HepG2 (cell line): Measurements from ENCODE around the gene COA5. TPM values are rescaled to one million over a fixed set of nuclear protein-coding genes. Genes with fewer than 3 reads are reported as not detected.
A peak's percentile ranks its signal among the peaks of the same experiment; 100 is the strongest.

ENCODE experiments used
- ATAC-seq: fragments of 200-7000 bp; cut with Tn5 transposase; 3 replicates; pipeline ENCODE4 v1.9.1; 2020; ENCODE audit warnings: mild to moderate bottlenecking, moderate library complexity
- BruUV-seq: library from RNA; stranded (reverse); fragments of 400-500 nt; replicated peaks from 2 replicates; lab custom pipeline; 2021; lab: Mats Ljungman, UMichigan
- CTCF ChIA-PET: fragments of 300-600 bp; formaldehyde crosslinking; extraction: SDS; loops from one replicate; lab custom pipeline; 2021; ENCODE audit warnings: low total read pairs, inconsistent platforms, low intra/inter-chr PET ratio; lab: Yijun Ruan, JAX
- POLR2A ChIA-PET: fragments of 350-600 bp; sonication (Branson Sonifier 250); formaldehyde crosslinking; loops from one replicate; lab custom pipeline; 2020; ENCODE audit warnings: antibody characterized with exemption, inconsistent platforms; lab: Yijun Ruan, JAX
- DNase-seq: peaks from one replicate; pipeline ENCODE4 v3.0.0-alpha.2; 2015; ENCODE audit warnings: low spot score
- FAIRE-seq: peaks from 3 replicates; lab custom pipeline; 2011; peaks lifted over from hg19 to GRCh38; lab: Jason Lieb, UNC
- H2AFZ ChIP-seq: one replicate; pipeline ENCODE4 v1.6.1; 2011; ENCODE audit warnings: low read length, inconsistent platforms
- H3K27ac ChIP-seq: fragments of 300-600 bp; 3 replicates; pipeline ENCODE4 v1.8.0; 2011; ENCODE audit warnings: mixed run types, mild to moderate bottlenecking, mixed read lengths, low read length, inconsistent platforms; ENCODE audit not compliant: insufficient read depth; ENCODE audit errors: extremely low read length
- H3K27me3 ChIP-seq, 2 experiments: fragments of 200-600 bp in 1 of 2; 2 replicates in 1 of 2; 3 replicates in 1 of 2; pipeline versions ENCODE4 v1.6.0 to v1.8.0; 2011; ENCODE audit warnings: low read length in 2 of 2, mild to moderate bottlenecking in 2 of 2, moderate library complexity in 2 of 2, inconsistent platforms in 1 of 2; ENCODE audit not compliant: insufficient read depth in 2 of 2, control insufficient read depth in 1 of 2
- H3K36me3 ChIP-seq, 2 experiments: fragments of 200-600 bp in 1 of 2; replicated peaks in 1 of 2; 2 replicates in 1 of 2; 3 replicates in 1 of 2; pipeline versions ENCODE4 v1.5.1 to v1.8.0; 2011; ENCODE audit warnings: low read length in 2 of 2, inconsistent platforms in 1 of 2; ENCODE audit not compliant: insufficient read depth in 2 of 2, control insufficient read depth in 1 of 2
- H3K4me1 ChIP-seq: 2 replicates; pipeline ENCODE4 v1.5.1; 2012; ENCODE audit warnings: low read length, inconsistent platforms; ENCODE audit not compliant: insufficient read depth
- H3K4me2 ChIP-seq: 2 replicates; pipeline ENCODE4 v1.6.0; 2011; ENCODE audit warnings: low read depth, low read length, inconsistent platforms
- H3K4me3 ChIP-seq, 3 experiments: fragments of 200-600 bp in 1 of 3; sonication (generic), shearing (Covaris generic) in 1 of 3; replicated peaks in 1 of 3; 2 replicates each; pipeline ENCODE4 v1.5.1; 2011 to 2016; ENCODE audit warnings: low read length in 3 of 3, inconsistent platforms in 2 of 3, low read depth in 2 of 3, mild to moderate bottlenecking in 2 of 3, control low read depth in 1 of 3, mixed read lengths in 1 of 3; ENCODE audit not compliant: insufficient read depth in 1 of 3
- H3K79me2 ChIP-seq: one replicate; pipeline ENCODE4 v1.6.1; 2011; ENCODE audit warnings: low read length, inconsistent platforms; ENCODE audit not compliant: insufficient read depth
- H3K9ac ChIP-seq: 2 replicates; pipeline ENCODE4 v1.6.0; 2011; ENCODE audit warnings: mild to moderate bottlenecking, low read depth, low read length, inconsistent platforms; ENCODE audit not compliant: insufficient read depth
- H3K9me3 ChIP-seq: 2 replicates; pipeline ENCODE4 v1.5.1; 2012; ENCODE audit warnings: mild to moderate bottlenecking, low read length
- H4K20me1 ChIP-seq: 2 replicates; pipeline ENCODE4 v1.6.0; 2011; ENCODE audit warnings: inconsistent platforms, mild to moderate bottlenecking, low read length, moderate library complexity; ENCODE audit not compliant: insufficient read depth
- AGO2 ChIP-seq: fragments of 200-400 bp; formaldehyde crosslinking; optimal IDR thresholded peaks from 2 replicates; pipeline ENCODE3; 2017; ENCODE audit warnings: mild to moderate bottlenecking, low read depth, low read length, moderate library complexity
- CSRNP1 ChIP-seq: sonication (generic); formaldehyde crosslinking; IDR thresholded peaks from 2 replicates; pipeline ENCODE4 v1.8.1; 2023; ENCODE audit warnings: mild to moderate bottlenecking, missing genetic modification reagents
- MAF1 ChIP-seq: sonication (generic); formaldehyde crosslinking; IDR thresholded peaks from 2 replicates; pipeline ENCODE4 v1.5.0; 2020; ENCODE audit warnings: missing genetic modification reagents, borderline replicate concordance
- STAG1 ChIP-seq: sonication (generic); formaldehyde crosslinking; IDR thresholded peaks from 2 replicates; pipeline ENCODE4 v1.4.0; 2020; ENCODE audit warnings: missing genetic modification reagents
- STAT6 ChIP-seq: sonication (generic); formaldehyde crosslinking; IDR thresholded peaks from 2 replicates; pipeline ENCODE4 v1.4.0; 2020; ENCODE audit warnings: missing genetic modification reagents, mild to moderate bottlenecking, borderline replicate concordance
- WGBS: methylation state at CpG from one replicate; pipeline ENCODE4 v1.1.6; 2017; ENCODE audit warnings: low lambda C conversion rate; 5-methylcytosine and 5-hydroxymethylcytosine counted together
- in situ Hi-C: cut with HindIII; loops from 2 replicates; pipeline ENCODE4 v1.10.0; 2017; ENCODE audit warnings: low pct_unique_long_range_greater_than_20kb; ENCODE audit not compliant: extremely low pct_ligation_motif_present
- intact Hi-C: fragments of 100-400 bp; cut with micrococcal nuclease; formaldehyde crosslinking; loops from one replicate; pipeline ENCODE4 v1.10.0; 2022; ENCODE audit not compliant: unreplicated experiment
- polyA plus RNA-seq, 8 experiments: library from polyadenylated mRNA; depleted of rRNA in 3 of 8; stranded (reverse) in 7 of 8; unstranded in 1 of 8; fragments of >200 nt; fragmentation: Illumina TruSeq in 4 of 8; extraction: Trizol in 4 of 8; gene quantifications; 2 replicates each; pipeline versions ENCODE4 v1.2.1 to v1.2.3, GENCODE V29; 2011 to 2016; ENCODE audit warnings: low read depth in 4 of 8, missing spikeins in 1 of 8, mixed read lengths in 1 of 8; ENCODE audit not compliant: insufficient read depth in 1 of 8
- total RNA-seq, 5 experiments: library from RNA; depleted of rRNA; stranded (reverse); fragments of >200 nt; fragmentation: Illumina TruSeq; extraction: Trizol; gene quantifications; 2 replicates each; pipeline ENCODE4 v1.2.3, GENCODE V29; 2016; ENCODE audit warnings: low read depth in 1 of 5

Gene COA5
- total and polyA plus RNA-seq, 2 of the 13 experiments (the other 11 are each of a cell fraction or from before 2014, with no cell fraction given), result 43.6 to 64.5 TPM

- Histone ChIP-seq H2AFZ (no peak overlapping the region), H3K79me2 (no peaks in the 10 kb centered on the region), H3K9me3 (no peaks in the 10 kb centered on the region), H3K4me3 (no peak overlapping the region), H3K4me1 (no peaks in the 10 kb centered on the region), H3K27me3 (no peaks in the 10 kb centered on the region), H3K36me3 (peaks cover 2 to 12% of the 10 kb centered on the region in 2 experiments; a peak in 3 of 5 replicates), H4K20me1 (no peaks in the 10 kb centered on the region), H3K27ac (no peak overlapping the region), H3K4me2 (no peak overlapping the region), H3K9ac (no peak overlapping the region)
- intact Hi-C loops (no loop called here), in situ Hi-C loops (no loop called here)
- POLR2A ChIA-PET, result no interaction called here
- TF ChIP-seq STAG1, result 0 out of 2 replicates have a peak, but pooled peaks have one; percentile 14
- no peak for TF ChIP-seq STAT6 (CRISPR knock-in tag)
- no peak for TF ChIP-seq MAF1 (CRISPR knock-in tag)
- DNase-seq (no peak), ATAC-seq (peak; percentile 67), FAIRE-seq (no peak)
- WGBS, result 88% methylated on average over 10 of the region's 10 CpGs
- CTCF ChIA-PET, result no interaction called here
- BruUV-seq, result no TSS peak
These were observed 31.0 kb downstream of the COA5 start for GRCh38 chr2:98577313-98577712.

- Histone ChIP-seq H3K79me2 (no peaks in the 10 kb centered on the region), H3K4me2 (no peak overlapping the region), H3K4me1 (no peaks in the 10 kb centered on the region), H3K9ac (no peak overlapping the region), H3K36me3 (peaks cover 2 to 12% of the 10 kb centered on the region in 2 experiments; a peak in 3 of 5 replicates), H3K27ac (no peak overlapping the region), H2AFZ (no peak overlapping the region), H3K4me3 (no peak overlapping the region), H3K27me3 (no peaks in the 10 kb centered on the region), H4K20me1 (no peaks in the 10 kb centered on the region), H3K9me3 (no peaks in the 10 kb centered on the region)
- in situ Hi-C loops (no loop called here), intact Hi-C loops (no loop called here)
- ATAC-seq, result no peak; the same call in 2 of the 3 replicates
- no peak for FAIRE-seq
- BruUV-seq, result no TSS peak
- CTCF ChIA-PET, result no interaction called here
- DNase-seq, result no peak
- TF ChIP-seq AGO2 (peak; percentile 28), CSRNP1 (no peak)
- POLR2A ChIA-PET, result no interaction called here
- 98% methylated on average over 8 of the region's 22 CpGs for WGBS
These were observed 31.5 kb downstream of the COA5 start for GRCh38 chr2:98576666-98577312.
